ENCODE data around the gene FAM13B.
"Not testable (repeated sequence)": the region's sequence is repeated elsewhere in the genome, so short reads cannot be mapped to it uniquely, and the experiment has no call there.

FAM13B gene

GRCh38 chr5:138029944-138030343 lies 2.9 kb downstream of the FAM13B start:
- TF ChIP-seq TAF1 (IDR thresholded peaks at IDR 0.05; ENCODE audit: borderline replicate concordance, low read depth, low read length): no peak
- no peak for TF ChIP-seq POLR2AphosphoS5 (IDR thresholded peaks at IDR 0.05; ENCODE audit: low read depth, low read length)
- no peak for TF ChIP-seq POLR2A (IDR thresholded peaks at IDR 0.05; ENCODE audit: low read depth, low read length)
- no peak for FAIRE-seq
- no peak for DNase-seq (ENCODE audit: insufficient read length)

- TF ChIP-seq POLR2A (IDR thresholded peaks at IDR 0.05; ENCODE audit: low read depth, low read length) (no peak), POLR2AphosphoS5 (IDR thresholded peaks at IDR 0.05; ENCODE audit: low read depth, low read length) (no peak), TAF1 (IDR thresholded peaks at IDR 0.05; ENCODE audit: borderline replicate concordance, low read depth, low read length) (no peak)
- FAIRE-seq: peak; percentile 73
- no peak for DNase-seq (ENCODE audit: insufficient read length)
Observed at GRCh38 chr5:138029501-138029900, 3.4 kb downstream of the FAM13B start.

DNA sequence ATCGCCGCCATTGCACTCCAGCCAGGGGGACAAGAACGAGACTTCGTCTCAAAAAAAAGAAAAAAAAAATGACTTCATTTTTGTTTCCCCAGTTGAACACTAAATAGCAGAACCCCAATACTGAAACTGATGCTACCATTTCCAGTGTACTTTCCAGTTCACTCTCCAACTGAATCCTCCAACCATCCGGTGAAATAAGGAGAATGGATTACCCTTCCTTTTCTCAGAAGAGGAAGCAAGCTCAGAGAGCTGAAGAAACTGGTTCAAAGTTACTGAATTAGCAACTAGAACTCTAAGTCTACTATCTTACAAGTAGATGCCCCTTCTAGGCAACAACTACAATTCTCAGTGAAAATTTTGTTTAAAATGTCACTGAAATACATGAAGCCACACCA lies 3.9 kb downstream of the FAM13B start:
- TF ChIP-seq POLR2A (IDR thresholded peaks at IDR 0.05; ENCODE audit: low read depth, low read length): no peak
- no peak for TF ChIP-seq POLR2AphosphoS5 (IDR thresholded peaks at IDR 0.05; ENCODE audit: low read depth, low read length)
- TF ChIP-seq TAF1 (IDR thresholded peaks at IDR 0.05; ENCODE audit: borderline replicate concordance, low read depth, low read length): no peak
- FAIRE-seq (no peak), DNase-seq (ENCODE audit: insufficient read length) (no peak)

GRCh38 chr5:138028262-138028970 lies 4.5 kb downstream of the FAM13B start:
- FAIRE-seq; DNase-seq (ENCODE audit: insufficient read length): not testable (repeated sequence)

DNA sequence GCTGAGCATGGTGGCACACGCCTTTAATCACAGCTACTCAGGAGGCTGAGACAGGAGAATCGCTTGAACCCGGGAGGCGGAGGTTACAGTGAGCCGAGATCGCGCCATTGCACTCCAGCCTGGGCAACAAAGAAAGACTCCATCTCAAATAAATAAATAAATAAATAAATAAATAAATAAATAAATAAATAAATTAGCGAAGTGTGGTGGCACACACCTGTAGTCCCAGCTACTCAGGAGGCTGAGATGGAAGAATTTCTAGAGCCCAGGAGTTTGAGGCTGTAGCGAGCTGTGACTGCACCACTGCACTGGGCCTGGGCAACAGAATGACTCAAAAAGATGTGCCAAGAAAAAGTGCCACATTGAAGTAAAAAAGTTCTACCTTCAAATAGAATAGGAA lies 6.1 kb downstream of the FAM13B start:
- DNase-seq (ENCODE audit: insufficient read length); FAIRE-seq: not testable (repeated sequence)

- FAIRE-seq (no peak), DNase-seq (ENCODE audit: insufficient read length) (no peak)
- no peak for TF ChIP-seq POLR2A (IDR thresholded peaks at IDR 0.05; ENCODE audit: low read depth, low read length)
- TF ChIP-seq POLR2AphosphoS5 (IDR thresholded peaks at IDR 0.05; ENCODE audit: low read depth, low read length): no peak
- no peak for TF ChIP-seq TAF1 (IDR thresholded peaks at IDR 0.05; ENCODE audit: borderline replicate concordance, low read depth, low read length)
Observed at GRCh38 chr5:138025285-138025684, 7.6 kb downstream of the FAM13B start.

DNA sequence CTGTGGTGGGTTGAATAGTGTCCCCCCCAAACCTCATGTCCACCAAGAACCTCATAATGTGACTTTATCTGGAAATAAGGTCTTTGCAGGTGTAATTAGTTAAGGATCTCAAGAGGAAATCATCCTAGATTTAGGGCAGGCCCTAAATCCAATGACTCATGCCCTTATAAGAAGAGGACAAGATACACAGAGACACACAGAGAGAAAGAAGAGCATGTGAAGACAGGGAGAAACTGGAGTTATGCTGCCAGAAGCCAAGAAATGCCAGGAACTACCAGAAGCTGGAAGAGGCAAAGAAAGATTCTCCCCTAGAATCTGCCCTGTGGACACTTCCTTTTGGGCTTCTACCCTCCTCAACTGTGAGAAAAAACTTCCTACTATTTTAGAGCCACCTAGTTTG lies 8.8 kb downstream of the FAM13B start:
- FAIRE-seq: no peak
- DNase-seq (ENCODE audit: insufficient read length): no peak
- no peak for TF ChIP-seq POLR2AphosphoS5 (IDR thresholded peaks at IDR 0.05; ENCODE audit: low read depth, low read length)
- no peak for TF ChIP-seq POLR2A (IDR thresholded peaks at IDR 0.05; ENCODE audit: low read depth, low read length)
- TF ChIP-seq TAF1 (IDR thresholded peaks at IDR 0.05; ENCODE audit: borderline replicate concordance, low read depth, low read length): no peak

GRCh38 chr5:138022912-138023311 lies 10.0 kb downstream of the FAM13B start:
- FAIRE-seq: no peak
- TF ChIP-seq POLR2AphosphoS5 (IDR thresholded peaks at IDR 0.05; ENCODE audit: low read depth, low read length) (no peak), POLR2A (IDR thresholded peaks at IDR 0.05; ENCODE audit: low read depth, low read length) (no peak), TAF1 (IDR thresholded peaks at IDR 0.05; ENCODE audit: borderline replicate concordance, low read depth, low read length) (no peak)
- DNase-seq (ENCODE audit: insufficient read length): no peak

DNA sequence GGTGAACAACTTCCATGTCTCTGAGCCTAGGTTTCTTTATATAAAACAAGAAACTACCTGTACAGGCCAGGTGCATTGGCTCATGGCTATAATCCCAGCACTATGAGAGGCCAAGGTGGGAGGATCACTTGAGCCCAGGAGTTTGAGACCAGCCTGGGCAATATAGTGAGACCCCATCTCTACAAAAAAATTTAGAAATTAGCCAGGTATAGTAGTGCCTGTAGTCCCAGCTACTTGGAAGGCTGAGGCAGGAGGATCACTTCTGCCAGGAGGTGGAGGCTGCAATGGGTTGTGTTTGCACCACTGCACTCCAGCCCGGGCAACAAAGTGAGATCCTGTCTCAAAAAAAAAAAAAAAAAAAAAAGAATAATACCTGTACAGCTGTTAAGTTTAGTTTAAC lies 11.1 kb downstream of the FAM13B start:
- no peak for FAIRE-seq
- no peak for TF ChIP-seq TAF1 (IDR thresholded peaks at IDR 0.05; ENCODE audit: borderline replicate concordance, low read depth, low read length)
- TF ChIP-seq POLR2AphosphoS5 (IDR thresholded peaks at IDR 0.05; ENCODE audit: low read depth, low read length): no peak
- no peak for TF ChIP-seq POLR2A (IDR thresholded peaks at IDR 0.05; ENCODE audit: low read depth, low read length)
- no peak for DNase-seq (ENCODE audit: insufficient read length)

DNA sequence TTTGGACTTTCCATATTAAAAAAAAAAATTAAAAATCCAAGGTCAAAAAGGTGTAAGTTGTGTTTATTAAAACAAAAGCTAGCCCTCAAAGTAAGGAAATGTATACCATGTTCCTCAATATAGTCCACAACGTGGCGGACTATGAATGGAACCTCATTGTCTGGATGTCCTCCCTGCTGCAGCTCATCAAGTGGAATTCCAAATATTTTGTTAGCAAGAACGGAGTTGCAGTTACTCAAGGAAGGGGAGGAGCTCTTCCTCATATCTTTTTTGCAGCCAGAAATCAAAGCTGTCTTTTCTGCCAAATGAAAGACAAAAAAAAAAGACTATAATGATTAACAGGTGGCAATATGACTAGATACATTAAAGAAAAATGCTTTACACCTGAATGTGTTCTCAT lies 14.0 kb downstream of the FAM13B start:
- no peak for TF ChIP-seq TAF1 (IDR thresholded peaks at IDR 0.05; ENCODE audit: borderline replicate concordance, low read depth, low read length)
- no peak for TF ChIP-seq POLR2AphosphoS5 (IDR thresholded peaks at IDR 0.05; ENCODE audit: low read depth, low read length)
- no peak for TF ChIP-seq POLR2A (IDR thresholded peaks at IDR 0.05; ENCODE audit: low read depth, low read length)
- FAIRE-seq (no peak), DNase-seq (ENCODE audit: insufficient read length) (no peak)

DNA sequence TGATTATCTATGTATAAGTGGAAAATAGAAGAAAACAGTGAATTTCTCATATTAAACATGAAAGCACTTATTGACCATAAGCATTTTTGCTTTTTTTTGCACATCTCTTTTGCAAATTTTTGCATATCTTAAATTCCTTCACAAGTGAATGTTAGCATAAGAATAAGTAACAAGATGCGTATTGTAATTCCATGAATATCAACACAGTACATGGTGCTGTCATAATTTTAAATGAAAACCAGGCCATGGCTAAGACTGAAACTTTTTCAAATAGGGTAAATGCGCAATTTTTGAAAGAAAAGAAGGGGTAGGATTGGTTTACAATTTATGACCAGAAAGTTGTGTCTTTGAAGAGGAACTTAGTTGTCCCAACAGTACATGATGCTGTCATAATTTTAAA lies 17.0 kb downstream of the FAM13B start:
- FAIRE-seq: no peak
- TF ChIP-seq TAF1 (IDR thresholded peaks at IDR 0.05; ENCODE audit: borderline replicate concordance, low read depth, low read length): no peak
- no peak for DNase-seq (ENCODE audit: insufficient read length)

DNA sequence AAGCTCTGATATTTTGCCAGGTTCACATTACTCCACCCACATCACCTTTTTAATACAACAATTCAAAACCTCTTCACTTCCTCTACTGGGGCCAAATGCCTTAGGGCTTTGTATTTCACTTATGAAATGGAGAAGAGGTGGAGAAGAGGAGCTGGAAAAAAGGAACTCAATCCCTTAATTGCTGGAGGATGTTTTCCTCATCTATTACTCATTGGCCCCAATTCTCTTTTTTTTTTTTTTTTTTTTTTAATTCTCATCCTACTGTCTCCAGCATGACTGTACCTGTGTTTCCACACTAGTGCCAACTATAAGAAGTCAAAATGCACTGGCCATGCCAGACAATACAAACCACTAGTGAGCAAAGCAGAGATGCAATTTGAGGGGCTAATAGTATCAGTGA lies 20.9 kb downstream of the FAM13B start:
- no peak for DNase-seq (ENCODE audit: insufficient read length)
- no peak for TF ChIP-seq TAF1 (IDR thresholded peaks at IDR 0.05; ENCODE audit: borderline replicate concordance, low read depth, low read length)
- no peak for TF ChIP-seq POLR2A (IDR thresholded peaks at IDR 0.05; ENCODE audit: low read depth, low read length)
- TF ChIP-seq POLR2AphosphoS5 (IDR thresholded peaks at IDR 0.05; ENCODE audit: low read depth, low read length): no peak
- FAIRE-seq: no peak

GRCh38 chr5:138000102-138000723 lies 32.7 kb downstream of the FAM13B start:
- no peak for FAIRE-seq
- TF ChIP-seq POLR2A (IDR thresholded peaks at IDR 0.05; ENCODE audit: low read depth, low read length): no peak
- TF ChIP-seq POLR2AphosphoS5 (IDR thresholded peaks at IDR 0.05; ENCODE audit: low read depth, low read length): no peak
- no peak for TF ChIP-seq TAF1 (IDR thresholded peaks at IDR 0.05; ENCODE audit: borderline replicate concordance, low read depth, low read length)

More at GRCh38 chr5:138000102-138000723, 32.7 kb downstream of the FAM13B start:
- no peak for DNase-seq (ENCODE audit: insufficient read length)
